Stomach (tissue), 4 donors: ENCODE data around the gene SNN.

Source experiments
- POLR2A ChIP-seq, 4 donors: fragments of 450-650 bp; IDR thresholded peaks; one replicate each; pipeline ENCODE4 v1.6.1; 2016; ENCODE audit warnings: antibody characterized with exemption in 4 of 4, control low read depth in 2 of 4, mild to moderate bottlenecking in 1 of 4, moderate library complexity in 1 of 4
- TF ChIP-seq, protein P1 (sequence below), 7 experiments: fragments of 450-650 bp in 4 of 7; fragments of 200-600 bp in 3 of 7; sonication (generic) in 3 of 7; IDR thresholded peaks; one replicate each; pipeline ENCODE4 v1.5.1; 2016 to 2019; ENCODE audit warnings: antibody characterized with exemption in 7 of 7, control low read depth in 2 of 7, mild to moderate bottlenecking in 1 of 7

DNA sequence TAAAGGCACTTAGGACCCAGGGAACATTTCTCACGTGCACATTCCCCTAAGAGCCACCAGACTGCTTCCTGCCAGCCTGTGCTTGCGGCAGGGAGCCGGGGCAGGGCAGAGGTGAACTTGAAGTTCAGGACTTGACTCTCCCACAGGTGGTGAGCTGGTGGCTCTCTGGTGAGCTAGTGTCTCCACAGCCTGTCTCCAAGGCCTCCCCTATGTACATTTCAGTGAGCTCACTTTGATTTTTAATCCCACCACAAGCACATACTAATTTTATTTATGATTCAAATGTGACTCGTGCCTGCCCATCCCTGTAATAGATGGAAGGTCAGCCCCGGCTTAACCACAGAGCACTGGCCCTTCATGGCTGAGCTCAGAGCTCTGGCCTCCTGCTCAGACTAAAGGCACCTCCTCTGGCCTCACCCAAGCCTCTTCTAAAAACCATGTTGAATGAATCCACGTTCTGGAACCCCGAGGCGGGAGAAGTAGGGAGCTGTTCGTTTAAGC, 9.2 kb downstream of the SNN start:
- no peak for TF ChIP-seq POLR2A (IDR thresholded peaks at IDR 0.05)
- TF ChIP-seq, protein P1, sequence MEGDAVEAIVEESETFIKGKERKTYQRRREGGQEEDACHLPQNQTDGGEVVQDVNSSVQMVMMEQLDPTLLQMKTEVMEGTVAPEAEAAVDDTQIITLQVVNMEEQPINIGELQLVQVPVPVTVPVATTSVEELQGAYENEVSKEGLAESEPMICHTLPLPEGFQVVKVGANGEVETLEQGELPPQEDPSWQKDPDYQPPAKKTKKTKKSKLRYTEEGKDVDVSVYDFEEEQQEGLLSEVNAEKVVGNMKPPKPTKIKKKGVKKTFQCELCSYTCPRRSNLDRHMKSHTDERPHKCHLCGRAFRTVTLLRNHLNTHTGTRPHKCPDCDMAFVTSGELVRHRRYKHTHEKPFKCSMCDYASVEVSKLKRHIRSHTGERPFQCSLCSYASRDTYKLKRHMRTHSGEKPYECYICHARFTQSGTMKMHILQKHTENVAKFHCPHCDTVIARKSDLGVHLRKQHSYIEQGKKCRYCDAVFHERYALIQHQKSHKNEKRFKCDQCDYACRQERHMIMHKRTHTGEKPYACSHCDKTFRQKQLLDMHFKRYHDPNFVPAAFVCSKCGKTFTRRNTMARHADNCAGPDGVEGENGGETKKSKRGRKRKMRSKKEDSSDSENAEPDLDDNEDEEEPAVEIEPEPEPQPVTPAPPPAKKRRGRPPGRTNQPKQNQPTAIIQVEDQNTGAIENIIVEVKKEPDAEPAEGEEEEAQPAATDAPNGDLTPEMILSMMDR (IDR thresholded peaks at IDR 0.05), result no peak
